ENCODE measurements around the gene TSKU. TPM values are rescaled to one million over a fixed set of nuclear protein-coding genes. Genes with fewer than 3 reads are reported as not detected.

Gene TSKU
- total and polyA plus RNA-seq, 9 of the 15 experiments (the other 6 are each of a cell fraction or from before 2014, with no cell fraction given): 0.60 to 11.9 (median 8.4) TPM

GRCh38 chr11:76810151-76810853 lies 27.1 kb downstream of the TSKU start (continued):
- TF ChIP-seq CTCF (IDR thresholded peaks at IDR 0.05 in 2 of 3, conservative IDR thresholded peaks at IDR 0.05 in 1 of 3; ENCODE audit: insufficient read depth in 2 of 3, low read depth in 1 of 3, low read length in 3 of 3): peak; percentile 49 to 77 (median 77); a peak in 5 of 6 replicates
- TF ChIP-seq ZNF707 (CRISPR knock-in tag; conservative IDR thresholded peaks at IDR 0.05): no peak
- no peak for TF ChIP-seq SETDB1 (IDR thresholded peaks at IDR 0.05; ENCODE audit: low read length)

GRCh38 chr11:76811259-76811658 lies 28.1 kb downstream of the TSKU start:
- Histone ChIP-seq H3K9me3 (replicated peaks; ENCODE audit: control insufficient read depth, insufficient read depth, low read depth, low read length) (peaks cover 3% of the 10 kb centered on the region), H3K4me3 (no peak overlapping the region), H3K27ac (ENCODE audit: extremely low read depth, low read depth, low read length) (no peak overlapping the region), H3K9ac (ENCODE audit: insufficient read depth in 1 of 2, low read depth in 2 of 2, low read length in 2 of 2) (no peak overlapping the region), H2AFZ (ENCODE audit: low read depth, low read length) (no peak overlapping the region), H3K79me2 (ENCODE audit: control insufficient read depth, insufficient read depth, low read length) (no peaks in the 10 kb centered on the region), H3K4me1 (replicated peaks in 1 of 2; ENCODE audit: control insufficient read depth in 2 of 2, insufficient read depth in 2 of 2, low read length in 2 of 2) (peaks cover 6 to 13% of the 10 kb centered on the region in 2 experiments; a peak in 4 of 5 replicates), H3K36me3 (ENCODE audit: control insufficient read depth, insufficient read depth, low read length) (no peaks in the 10 kb centered on the region), H4K20me1 (replicated peaks; ENCODE audit: control insufficient read depth, insufficient read depth, low read length) (no peaks in the 10 kb centered on the region), H3K27me3 (ENCODE audit: control insufficient read depth in 2 of 2, insufficient read depth in 2 of 2, low read length in 2 of 2) (no peaks in the 10 kb centered on the region), H3K9me1 (ENCODE audit: control insufficient read depth, insufficient read depth, low read length) (no peaks in the 10 kb centered on the region), H3K4me2 (ENCODE audit: insufficient read depth, low read length) (no peak overlapping the region)
- no peak for ATAC-seq
- BruUV-seq (replicated peaks): no TSS peak
- no peak for FAIRE-seq
- POLR2A ChIA-PET: interaction anchor here (2.7 kb wide), 1 partner anchor 13 kb away, joined by 8 read pairs; no protein-coding TSS in a partner anchor
- CTCF ChIA-PET (ENCODE audit: low intra/inter-chr PET ratio): interaction anchor here (5.9 kb wide), 1 partner anchor 107 kb away, joined by 54 read pairs; no protein-coding TSS in a partner anchor
- WGBS (ENCODE audit: insufficient coverage, low coverage, missing lambda C conversion rate): 70% methylated on average over 4 of the region's 4 CpGs
- in situ Hi-C loops (cut with MboI) (loop anchor here (5.0 kb wide), 1 partner anchor 106 kb away; no protein-coding TSS in a partner anchor), intact Hi-C loops (cut with micrococcal nuclease) (no loop called here)
- DNase-seq (ENCODE audit: extremely low read depth in 1 of 4, low spot score in 3 of 4): no peak
- TF ChIP-seq ZNF445 (CRISPR knock-in tag; IDR thresholded peaks at IDR 0.05; ENCODE audit: low read depth): no peak
- TF ChIP-seq POU5F1 (IDR thresholded peaks at IDR 0.05; ENCODE audit: borderline replicate concordance, low read depth, low read length, partially characterized antibody): no peak
- no peak for TF ChIP-seq KLF16 (IDR thresholded peaks at IDR 0.05)
- no peak for TF ChIP-seq TBP (optimal IDR thresholded peaks at IDR 0.05; ENCODE audit: low read depth, low read length)
- TF ChIP-seq MLLT1 (IDR thresholded peaks at IDR 0.05): no peak
- TF ChIP-seq IRF2 (CRISPR knock-in tag; IDR thresholded peaks at IDR 0.05): no peak
- 0 out of 2 replicates have a peak, but pooled peaks have one; percentile 46 for TF ChIP-seq SMAD4 (CRISPR knock-in tag; conservative IDR thresholded peaks at IDR 0.05)
- TF ChIP-seq HCFC1 (IDR thresholded peaks at IDR 0.05; ENCODE audit: low read depth, low read length): no peak
- TF ChIP-seq PTRF (tag; IDR thresholded peaks at IDR 0.05): peak; percentile 89
- TF ChIP-seq CREB3 (tag; conservative IDR thresholded peaks at IDR 0.05; ENCODE audit: low read depth): 0 out of 2 replicates have a peak, but pooled peaks have one; percentile 59
- TF ChIP-seq ZNF511 (CRISPR knock-in tag; IDR thresholded peaks at IDR 0.05): no peak
- TF ChIP-seq ZNF778 (CRISPR knock-in tag; IDR thresholded peaks at IDR 0.05): no peak
- TF ChIP-seq TBL1XR1 (IDR thresholded peaks at IDR 0.05; ENCODE audit: low read length in 2 of 2): no peak

All from K562 (cell line).